IMR-90 (cell line): ENCODE data around the gene AMBRA1. TPM values are rescaled to one million over a fixed set of nuclear protein-coding genes. Genes with fewer than 3 reads are reported as not detected.

ENCODE experiments used
- ATAC-seq: fragments of 200-7000 bp; cut with Tn5 transposase; 2 replicates; pipeline ENCODE4 v1.9.1; 2020; ENCODE audit warnings: low read depth, mild to moderate bottlenecking, moderate library complexity
- BruUV-seq: library from RNA; stranded (reverse); fragments of 400-500 nt; replicated peaks from 2 replicates; lab custom pipeline; 2021; lab: Mats Ljungman, UMichigan
- CTCF ChIA-PET: fragments of 300-600 bp; formaldehyde crosslinking; extraction: SDS; loops from one replicate; lab custom pipeline; 2021; ENCODE audit warnings: antibody characterized with exemption; lab: Yijun Ruan, JAX
- POLR2A ChIA-PET: fragments of 300-600 bp; sonication (Branson Sonifier 250); formaldehyde crosslinking; loops from one replicate; lab custom pipeline; 2022; ENCODE audit warnings: antibody characterized with exemption; ENCODE audit not compliant: unreplicated experiment; lab: Charles Lee
- DNase-seq: peaks from one replicate; pipeline ENCODE4 v3.0.0; 2013
- H2AFZ ChIP-seq: replicated peaks from 2 replicates; pipeline ENCODE3; 2013; ENCODE audit warnings: low read length, mild to moderate bottlenecking; ENCODE audit not compliant: poor library complexity
- H2AK5ac ChIP-seq: 2 replicates; pipeline ENCODE4 v1.6.1; 2013; ENCODE audit warnings: low read depth, low read length, inconsistent platforms
- H2AK9ac ChIP-seq: replicated peaks from 2 replicates; pipeline ENCODE3; 2013; ENCODE audit warnings: mild to moderate bottlenecking, low read depth, low read length, moderate library complexity; ENCODE audit not compliant: poor library complexity
- H2BK120ac ChIP-seq: 2 replicates; pipeline ENCODE4 v1.6.1; 2013; ENCODE audit warnings: low read depth, low read length, inconsistent platforms
- H2BK15ac ChIP-seq: 3 replicates; pipeline ENCODE4 v1.6.1; 2013; ENCODE audit warnings: low read depth, low read length, inconsistent platforms
- H2BK20ac ChIP-seq: 2 replicates; pipeline ENCODE4 v1.6.1; 2013; ENCODE audit warnings: low read depth, mild to moderate bottlenecking, inconsistent platforms, low read length, moderate library complexity
- H2BK5ac ChIP-seq: 2 replicates; pipeline ENCODE4 v1.6.1; 2013; ENCODE audit warnings: mild to moderate bottlenecking, low read depth, low read length, inconsistent platforms; ENCODE audit not compliant: poor library complexity, severe bottlenecking
- H3K14ac ChIP-seq: replicated peaks from 2 replicates; pipeline ENCODE4 v1.6.1; 2013; ENCODE audit warnings: low read depth, low read length, inconsistent platforms
- H3K18ac ChIP-seq: 2 replicates; pipeline ENCODE4 v1.6.1; 2013; ENCODE audit warnings: low read depth, low read length, control low read depth
- H3K23ac ChIP-seq: 2 replicates; pipeline ENCODE4 v1.6.1; 2013; ENCODE audit warnings: low read depth, low read length, inconsistent platforms
- H3K27ac ChIP-seq: 2 replicates; pipeline ENCODE4 v1.5.1; 2013; ENCODE audit warnings: mild to moderate bottlenecking, control low read depth, low read length; ENCODE audit not compliant: insufficient read depth
- H3K27me3 ChIP-seq: 2 replicates; pipeline ENCODE4 v1.6.1; 2013; ENCODE audit warnings: low read length; ENCODE audit not compliant: control insufficient read depth, insufficient read depth
- H3K36me3 ChIP-seq: 2 replicates; pipeline ENCODE4 v1.6.1; 2013; ENCODE audit warnings: low read length, mixed read lengths; ENCODE audit not compliant: control insufficient read depth, insufficient read depth
- H3K4ac ChIP-seq: 2 replicates; pipeline ENCODE4 v1.6.1; 2013; ENCODE audit warnings: low read depth, low read length, inconsistent platforms
- H3K4me1 ChIP-seq: 2 replicates; pipeline ENCODE4 v1.6.1; 2013; ENCODE audit warnings: low read length, mixed read lengths; ENCODE audit not compliant: control insufficient read depth, insufficient read depth
- H3K4me2 ChIP-seq: 2 replicates; pipeline ENCODE4 v1.6.1; 2013; ENCODE audit warnings: low read depth, mild to moderate bottlenecking, control low read depth, low read length, moderate library complexity
- H3K4me3 ChIP-seq: 2 replicates; pipeline ENCODE4 v1.5.1; 2013; ENCODE audit warnings: low read depth, mild to moderate bottlenecking, control low read depth, low read length, moderate library complexity; ENCODE audit not compliant: insufficient read depth
- H3K56ac ChIP-seq: 2 replicates; pipeline ENCODE4 v1.6.1; 2013; ENCODE audit warnings: low read length, inconsistent platforms; ENCODE audit not compliant: insufficient read depth; ENCODE audit errors: extremely low read depth
- H3K79me1 ChIP-seq, 2 experiments: 2 replicates each; pipeline ENCODE4 v1.6.1; 2013; ENCODE audit warnings: low read length in 2 of 2, inconsistent platforms in 1 of 2, low read depth in 1 of 2
- H3K9ac ChIP-seq: 2 replicates; pipeline ENCODE4 v1.6.1; 2013; ENCODE audit warnings: low read depth, low read length, control low read depth
- H3K9me1 ChIP-seq: 2 replicates; pipeline ENCODE4 v1.6.1; 2013; ENCODE audit warnings: low read length, inconsistent platforms; ENCODE audit not compliant: insufficient read depth
- H3K9me3 ChIP-seq: 2 replicates; pipeline ENCODE4 v1.6.1; 2013; ENCODE audit warnings: low read length; ENCODE audit not compliant: control insufficient read depth, insufficient read depth
- H4K20me1 ChIP-seq: 2 replicates; pipeline ENCODE4 v1.6.1; 2013; ENCODE audit warnings: low read length, inconsistent platforms; ENCODE audit not compliant: insufficient read depth
- H4K5ac ChIP-seq: 2 replicates; pipeline ENCODE4 v1.6.1; 2013; ENCODE audit warnings: mild to moderate bottlenecking, low read depth, low read length, control low read depth
- H4K8ac ChIP-seq, 2 experiments: 2 replicates each; pipeline ENCODE4 v1.6.1; 2013; ENCODE audit warnings: low read depth in 2 of 2, low read length in 2 of 2, control low read depth in 1 of 2, inconsistent platforms in 1 of 2
- H4K91ac ChIP-seq: 2 replicates; pipeline ENCODE4 v1.6.1; 2013; ENCODE audit warnings: low read depth, low read length, inconsistent platforms; ENCODE audit not compliant: insufficient read depth
- BHLHE40 ChIP-seq: fragments of 150-350 bp; IDR thresholded peaks from 2 replicates; pipeline ENCODE4 v1.6.1; 2016; ENCODE audit warnings: mild to moderate bottlenecking, low read depth, low read length
- CEBPB ChIP-seq: IDR thresholded peaks from 2 replicates; pipeline ENCODE4 v1.6.1; 2012; ENCODE audit warnings: low read depth, low read length, improper control_type of control experiment
- CHD1 ChIP-seq: IDR thresholded peaks from 2 replicates; pipeline ENCODE4 v1.6.1; 2012; ENCODE audit warnings: low read depth, low read length, improper control_type of control experiment
- CTCF ChIP-seq: conservative IDR thresholded peaks from 2 replicates; pipeline ENCODE4 v1.5.1; 2012; ENCODE audit warnings: mild to moderate bottlenecking, low read depth, low read length, improper control_type of control experiment
- ELK1 ChIP-seq: fragments of 150-350 bp; IDR thresholded peaks from 2 replicates; pipeline ENCODE4 v1.6.1; 2016; ENCODE audit warnings: low read depth, mild to moderate bottlenecking, low read length, moderate library complexity, borderline replicate concordance
- FOS ChIP-seq: fragments of 150-350 bp; IDR thresholded peaks from 2 replicates; pipeline ENCODE4 v1.6.1; 2016; ENCODE audit warnings: low read depth, low read length
- MAFK ChIP-seq: IDR thresholded peaks from 2 replicates; pipeline ENCODE4 v1.6.1; 2012; ENCODE audit warnings: low read depth, low read length, improper control_type of control experiment
- MAZ ChIP-seq: IDR thresholded peaks from 2 replicates; pipeline ENCODE4 v1.6.1; 2012; ENCODE audit warnings: low read depth, mild to moderate bottlenecking, low read length, improper control_type of control experiment, moderate library complexity, borderline replicate concordance
- MXI1 ChIP-seq: IDR thresholded peaks from 2 replicates; pipeline ENCODE4 v1.6.1; 2012; ENCODE audit warnings: low read depth, mild to moderate bottlenecking, low read length, moderate library complexity, borderline replicate concordance
- NFE2L2 ChIP-seq: fragments of 150-350 bp; IDR thresholded peaks from 2 replicates; pipeline ENCODE4 v1.6.1; 2016; ENCODE audit warnings: low read depth, mild to moderate bottlenecking, low read length
- POLR2A ChIP-seq: IDR thresholded peaks from 2 replicates; pipeline ENCODE4 v1.6.1; 2012; ENCODE audit warnings: mild to moderate bottlenecking, low read depth, low read length
- RAD21 ChIP-seq: IDR thresholded peaks from 2 replicates; pipeline ENCODE4 v1.6.1; 2012; ENCODE audit warnings: low read length, improper control_type of control experiment
- RCOR1 ChIP-seq: IDR thresholded peaks from 2 replicates; pipeline ENCODE4 v1.6.1; 2012; ENCODE audit warnings: mild to moderate bottlenecking, low read length, improper control_type of control experiment; ENCODE audit not compliant: insufficient replicate concordance
- RFX5 ChIP-seq: IDR thresholded peaks from 2 replicates; pipeline ENCODE4 v1.8.0; 2012; ENCODE audit warnings: low read depth, mild to moderate bottlenecking, low read length, moderate library complexity
- SMC3 ChIP-seq: fragments of 150-350 bp; IDR thresholded peaks from 2 replicates; pipeline ENCODE4 v1.6.1; 2016; ENCODE audit warnings: low read depth, mild to moderate bottlenecking, antibody characterized with exemption, low read length, moderate library complexity
- USF2 ChIP-seq: fragments of 150-350 bp; IDR thresholded peaks from 2 replicates; pipeline ENCODE4 v1.6.1; 2017; ENCODE audit warnings: mild to moderate bottlenecking, antibody characterized with exemption, low read length, low read depth
- WGBS, 2 experiments: methylation state at CpG; one replicate each; pipeline versions ENCODE4 v1.1.5 to v1.1.7; 2013; ENCODE audit warnings: missing lambda C conversion rate in 2 of 2; ENCODE audit not compliant: insufficient read length in 1 of 2; ENCODE audit errors: extremely low coverage in 2 of 2; 5-methylcytosine and 5-hydroxymethylcytosine counted together
- dilution Hi-C: fragments of 300-500 bp; cut with HindIII; formaldehyde crosslinking; loops from one replicate; pipeline ENCODE4 v1.14.3; 2018; ENCODE audit warnings: low sequenced_read_pairs; ENCODE audit not compliant: unreplicated experiment
- in situ Hi-C: fragments of 300-500 bp; cut with MboI; formaldehyde crosslinking; loops from 3 replicates; pipeline ENCODE4 v1.14.3; 2019; ENCODE audit warnings: low sequenced_read_pairs, inconsistent platforms, mixed read lengths
- intact Hi-C: fragments of 100-400 bp; cut with micrococcal nuclease; formaldehyde crosslinking; loops from 2 replicates; pipeline ENCODE4 v1.10.0; 2022
- polyA plus RNA-seq, 3 experiments: library from polyadenylated mRNA; depleted of rRNA; stranded (reverse); fragments of >200 nt; gene quantifications; 2 replicates each; pipeline ENCODE4 v1.2.3, GENCODE V29; 2012; ENCODE audit warnings: low replicate concordance in 1 of 3
- total RNA-seq: library from RNA; depleted of rRNA; stranded (reverse); fragments of >200 nt; gene quantifications from 2 replicates; pipeline ENCODE4 v1.2.3, GENCODE V29; 2012

AMBRA1 gene
- total and polyA plus RNA-seq, 2 of the 4 experiments (the other 2 are of a cell fraction) = 9.4 to 18.3 TPM

- no peak overlapping the region for H4K91ac ChIP-seq
- H3K4me2 ChIP-seq = no peak overlapping the region
- H3K18ac ChIP-seq = no peak overlapping the region
- no peak overlapping the region for H2AK9ac ChIP-seq
- no peak overlapping the region for H3K4me3 ChIP-seq
- H2AK5ac ChIP-seq = no peak overlapping the region
- ChIA-PET CTCF (no interaction called here), POLR2A (no interaction called here)
- no peak overlapping the region for H3K14ac ChIP-seq
- no peak overlapping the region for H2BK15ac ChIP-seq
- no peak overlapping the region for H3K23ac ChIP-seq
- H3K4ac ChIP-seq = no peak overlapping the region
- H3K9me1 ChIP-seq = peaks cover 9% of the 10 kb centered on the region; the same call in 1 of the 2 replicates
- BruUV-seq = no TSS peak
- H2AFZ ChIP-seq = no peak overlapping the region
- no peak overlapping the region for H4K8ac ChIP-seq
- WGBS, 2 experiments = 97% methylated on average over 13 of the region's 22 CpGs; no CpG with 5 or more reads in 1 of the 2 experiments
- no peak for ATAC-seq
- TF ChIP-seq FOS (no peak), SMC3 (no peak), RCOR1 (no peak), CTCF (no peak), MAZ (no peak), RFX5 (no peak), BHLHE40 (no peak), NFE2L2 (no peak), POLR2A (no peak), USF2 (no peak), CEBPB (no peak), CHD1 (no peak), ELK1 (no peak), MAFK (no peak), MXI1 (no peak), RAD21 (no peak)
- H3K9me3 ChIP-seq = no peaks in the 10 kb centered on the region
- H3K56ac ChIP-seq = no peak overlapping the region
- peaks cover 31% of the 10 kb centered on the region for H4K20me1 ChIP-seq
- H2BK20ac ChIP-seq = no peak overlapping the region
- dilution Hi-C loops (no loop called here), intact Hi-C loops (no loop called here), in situ Hi-C loops (no loop called here)
- no peak overlapping the region for H3K27ac ChIP-seq
- H3K4me1 ChIP-seq = peaks cover 34% of the 10 kb centered on the region
- no peak overlapping the region for H4K5ac ChIP-seq
- no peak for DNase-seq
- H3K27me3 ChIP-seq = no peaks in the 10 kb centered on the region
- no peak overlapping the region for H2BK120ac ChIP-seq
- peaks cover 12% of the 10 kb centered on the region; the same call in 1 of the 2 replicates for H3K36me3 ChIP-seq
- H3K9ac ChIP-seq = no peak overlapping the region
- no peak overlapping the region for H2BK5ac ChIP-seq
- peaks cover 20 to 68% of the 10 kb centered on the region in 2 experiments for H3K79me1 ChIP-seq
Measured at GRCh38 chr11:46366260-46366659, 227.6 kb downstream of the AMBRA1 start.
